ENCODE results near the gene ACTR1B.

Gene ACTR1B

DNA sequence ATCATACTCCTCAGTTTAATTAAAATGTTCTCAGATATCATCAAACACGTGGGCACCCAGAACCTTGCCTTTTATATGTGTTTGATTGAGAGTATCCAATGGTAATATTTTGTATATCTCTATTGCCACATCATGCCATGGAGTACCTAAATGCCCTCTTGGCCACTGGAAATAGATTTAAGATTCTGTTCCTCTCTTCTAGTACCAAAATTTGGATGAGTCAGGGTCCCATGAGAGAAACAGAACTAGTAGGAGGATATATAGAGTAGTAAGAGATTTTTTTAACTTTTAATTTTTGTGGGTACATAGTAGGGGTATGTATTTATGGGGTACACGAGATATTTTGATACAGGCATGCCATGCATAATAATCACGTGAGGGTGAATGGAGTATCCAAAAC is 39.9 kb upstream of the ACTR1B start:
- Histone ChIP-seq H3K36me3 (ENCODE audit: low read length) (no peaks in the 10 kb centered on the region), H3K9me3 (ENCODE audit: insufficient read depth, low read length) (no peaks in the 10 kb centered on the region), H3K79me2 (ENCODE audit: insufficient read depth, low read length) (no peaks in the 10 kb centered on the region), H3F3A (ENCODE audit: insufficient read depth) (no peaks in the 10 kb centered on the region), H3K9me2 (replicated peaks; ENCODE audit: insufficient read depth, low read length) (no peaks in the 10 kb centered on the region), H4K20me1 (ENCODE audit: low read depth, low read length) (no peaks in the 10 kb centered on the region), H3K4me2 (ENCODE audit: low read depth, low read length, poor library complexity, severe bottlenecking) (no peak overlapping the region), H3K9ac (ENCODE audit: low read length) (no peak overlapping the region), H3K27ac (ENCODE audit: low read depth, low read length) (no peak overlapping the region), H3K4me3 (ENCODE audit: insufficient read depth, low read length, poor library complexity, severe bottlenecking) (no peak overlapping the region), H3K27me3 (ENCODE audit: low read length) (no peaks in the 10 kb centered on the region), H2AFZ (ENCODE audit: low read depth, low read length, severe bottlenecking) (no peak overlapping the region)
- TF ChIP-seq EZH2phosphoT487 (conservative IDR thresholded peaks at IDR 0.05; ENCODE audit: low read length) = no peak
- TF ChIP-seq, protein P1, sequence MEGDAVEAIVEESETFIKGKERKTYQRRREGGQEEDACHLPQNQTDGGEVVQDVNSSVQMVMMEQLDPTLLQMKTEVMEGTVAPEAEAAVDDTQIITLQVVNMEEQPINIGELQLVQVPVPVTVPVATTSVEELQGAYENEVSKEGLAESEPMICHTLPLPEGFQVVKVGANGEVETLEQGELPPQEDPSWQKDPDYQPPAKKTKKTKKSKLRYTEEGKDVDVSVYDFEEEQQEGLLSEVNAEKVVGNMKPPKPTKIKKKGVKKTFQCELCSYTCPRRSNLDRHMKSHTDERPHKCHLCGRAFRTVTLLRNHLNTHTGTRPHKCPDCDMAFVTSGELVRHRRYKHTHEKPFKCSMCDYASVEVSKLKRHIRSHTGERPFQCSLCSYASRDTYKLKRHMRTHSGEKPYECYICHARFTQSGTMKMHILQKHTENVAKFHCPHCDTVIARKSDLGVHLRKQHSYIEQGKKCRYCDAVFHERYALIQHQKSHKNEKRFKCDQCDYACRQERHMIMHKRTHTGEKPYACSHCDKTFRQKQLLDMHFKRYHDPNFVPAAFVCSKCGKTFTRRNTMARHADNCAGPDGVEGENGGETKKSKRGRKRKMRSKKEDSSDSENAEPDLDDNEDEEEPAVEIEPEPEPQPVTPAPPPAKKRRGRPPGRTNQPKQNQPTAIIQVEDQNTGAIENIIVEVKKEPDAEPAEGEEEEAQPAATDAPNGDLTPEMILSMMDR (IDR thresholded peaks at IDR 0.05; ENCODE audit: insufficient read depth, low read length, poor library complexity, severe bottlenecking) = no peak

DNA sequence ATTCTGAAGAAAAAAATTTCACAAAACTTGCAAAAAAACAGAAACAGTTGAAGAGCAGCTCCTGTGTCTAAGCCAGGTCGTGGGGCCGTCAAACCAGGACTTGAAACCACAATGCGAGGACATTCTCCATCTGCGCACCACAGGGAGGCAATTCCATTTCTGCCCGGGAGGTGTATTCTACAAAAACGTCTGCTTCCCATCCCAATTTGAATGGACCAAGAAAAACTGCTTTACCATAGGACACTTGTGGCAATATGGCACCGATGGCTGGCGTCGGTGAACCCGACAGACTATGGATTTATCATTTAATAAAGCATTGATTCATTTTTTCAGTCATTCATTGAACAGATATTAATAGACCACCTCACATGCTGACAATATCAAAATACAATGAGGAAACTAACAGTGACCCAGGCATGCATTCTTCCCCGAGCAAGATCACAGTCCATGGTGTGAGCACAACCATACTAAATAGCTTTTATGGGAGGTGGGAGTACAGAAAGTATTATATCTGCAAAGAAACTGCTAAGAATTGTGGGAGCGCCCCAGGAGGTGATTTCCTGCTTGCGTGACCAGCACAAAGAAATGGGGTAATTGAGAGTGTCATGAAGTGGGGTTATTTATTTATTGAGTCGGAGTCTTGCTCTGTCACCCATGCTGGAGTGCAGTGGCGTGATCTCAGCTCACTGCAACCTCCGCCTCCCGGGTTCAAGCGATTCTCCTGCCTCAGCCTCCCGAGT is 39.1 kb upstream of the ACTR1B start:
- Histone ChIP-seq H3K36me3 (ENCODE audit: low read length) (no peaks in the 10 kb centered on the region), H3K9me2 (replicated peaks; ENCODE audit: insufficient read depth, low read length) (no peaks in the 10 kb centered on the region), H3K4me2 (ENCODE audit: low read depth, low read length, poor library complexity, severe bottlenecking) (no peak overlapping the region), H2AFZ (ENCODE audit: low read depth, low read length, severe bottlenecking) (no peak overlapping the region), H3K9ac (ENCODE audit: low read length) (no peak overlapping the region), H3F3A (ENCODE audit: insufficient read depth) (no peaks in the 10 kb centered on the region), H3K9me3 (ENCODE audit: insufficient read depth, low read length) (no peaks in the 10 kb centered on the region), H3K4me3 (ENCODE audit: insufficient read depth, low read length, poor library complexity, severe bottlenecking) (no peak overlapping the region), H4K20me1 (ENCODE audit: low read depth, low read length) (no peaks in the 10 kb centered on the region), H3K79me2 (ENCODE audit: insufficient read depth, low read length) (no peaks in the 10 kb centered on the region), H3K27me3 (ENCODE audit: low read length) (no peaks in the 10 kb centered on the region), H3K27ac (ENCODE audit: low read depth, low read length) (no peak overlapping the region)
- TF ChIP-seq EZH2phosphoT487 (conservative IDR thresholded peaks at IDR 0.05; ENCODE audit: low read length) = no peak
- TF ChIP-seq, protein P1 (IDR thresholded peaks at IDR 0.05; ENCODE audit: insufficient read depth, low read length, poor library complexity, severe bottlenecking) = no peak

DNA sequence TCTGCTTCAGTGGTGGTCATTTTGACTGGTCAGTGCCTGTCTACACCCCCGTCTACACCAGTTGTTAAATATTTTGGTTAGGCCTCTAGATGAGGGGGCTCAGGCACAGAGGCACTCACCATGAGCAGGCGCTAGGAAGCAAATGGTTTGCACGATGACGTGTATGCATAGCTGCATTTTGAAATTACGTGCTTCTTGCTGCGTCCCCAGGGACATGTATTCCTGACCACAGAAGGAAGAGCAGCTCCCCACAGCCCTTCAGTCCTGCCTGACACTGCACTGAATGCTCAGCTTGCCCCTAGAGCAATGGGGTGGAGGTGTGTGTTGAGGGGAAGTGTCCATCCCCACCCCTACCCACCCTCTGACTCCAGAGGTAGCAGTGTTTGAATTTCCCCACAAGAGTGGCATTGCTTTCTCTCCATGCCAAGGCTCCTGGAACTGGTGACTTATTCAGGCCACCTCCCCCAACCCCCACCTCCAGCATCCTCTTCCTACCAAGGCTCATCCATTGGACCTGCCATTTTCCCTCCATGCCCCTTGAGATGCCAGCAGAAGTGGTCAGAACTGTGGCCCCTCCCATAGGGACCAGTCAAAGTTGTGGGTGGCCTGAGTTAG is 38.1 kb upstream of the ACTR1B start:
- TF ChIP-seq EZH2phosphoT487 (conservative IDR thresholded peaks at IDR 0.05; ENCODE audit: low read length) = no peak
- TF ChIP-seq, protein P1 (IDR thresholded peaks at IDR 0.05; ENCODE audit: insufficient read depth, low read length, poor library complexity, severe bottlenecking) = no peak
- Histone ChIP-seq H3K27ac (ENCODE audit: low read depth, low read length) (no peak overlapping the region), H3K4me2 (ENCODE audit: low read depth, low read length, poor library complexity, severe bottlenecking) (no peak overlapping the region)

More for the DNA sequence above, 38.1 kb upstream of the ACTR1B start:
- no peaks in the 10 kb centered on the region for H3K36me3 ChIP-seq (ENCODE audit: low read length)
- H2AFZ ChIP-seq (ENCODE audit: low read depth, low read length, severe bottlenecking) = no peak overlapping the region
- no peaks in the 10 kb centered on the region for H3K9me2 ChIP-seq (replicated peaks; ENCODE audit: insufficient read depth, low read length)
- H3K4me3 ChIP-seq (ENCODE audit: insufficient read depth, low read length, poor library complexity, severe bottlenecking) = no peak overlapping the region
- no peaks in the 10 kb centered on the region for H4K20me1 ChIP-seq (ENCODE audit: low read depth, low read length)
- no peaks in the 10 kb centered on the region for H3F3A ChIP-seq (ENCODE audit: insufficient read depth)
- H3K9ac ChIP-seq (ENCODE audit: low read length) = no peak overlapping the region
- no peaks in the 10 kb centered on the region for H3K9me3 ChIP-seq (ENCODE audit: insufficient read depth, low read length)
- no peaks in the 10 kb centered on the region for H3K27me3 ChIP-seq (ENCODE audit: low read length)
- H3K79me2 ChIP-seq (ENCODE audit: insufficient read depth, low read length) = no peaks in the 10 kb centered on the region

Data from SU-DHL-6 (cell line).